ENCODE measurements around the gene PRDX6. TPM values are rescaled to one million over a fixed set of nuclear protein-coding genes. Genes with fewer than 3 reads are reported as not detected.
"Not testable (repeated sequence)": the region's sequence is repeated elsewhere in the genome, so short reads cannot be mapped to it uniquely, and the experiment has no call there.

PRDX6 gene
- total RNA-seq, 1 experiment from 2014 or later, result 270 TPM

GRCh38 chr1:173459885-173460284 lies 17.2 kb upstream of the PRDX6 start:
- TF ChIP-seq EZH2 (IDR thresholded peaks at IDR 0.05; ENCODE audit: borderline replicate concordance, low read depth, low read length, poor library complexity, severe bottlenecking), result no peak
- no peak for TF ChIP-seq CTCF (conservative IDR thresholded peaks at IDR 0.05; ENCODE audit: low read depth, low read length)
- POLR2A ChIA-PET (ENCODE audit: low non-redundant PET), result no interaction called here
- no TSS peak for BruUV-seq (replicated peaks)
- H3K27ac ChIP-seq (ENCODE audit: low read depth, low read length, poor library complexity, severe bottlenecking), result no peak overlapping the region
- CTCF ChIA-PET, result no interaction called here
- intact Hi-C loops (cut with micrococcal nuclease; ENCODE audit: unreplicated experiment), result loop anchor here (10.0 kb wide), 1 partner anchor 145 kb away; the partner anchor contains the start of gene SLC9C2
- H3K27me3 ChIP-seq (replicated peaks; ENCODE audit: insufficient read depth, low read depth, low read length, poor library complexity), result no peaks in the 10 kb centered on the region
- H3K4me1 ChIP-seq (ENCODE audit: insufficient read depth, low read length, poor library complexity, severe bottlenecking), result no peaks in the 10 kb centered on the region
- no peaks in the 10 kb centered on the region for H3K9me3 ChIP-seq (ENCODE audit: low read depth, low read length, poor library complexity, severe bottlenecking)
- no peaks in the 10 kb centered on the region for H3K36me3 ChIP-seq (ENCODE audit: insufficient read depth, low read length, poor library complexity, severe bottlenecking)
- H3K4me3 ChIP-seq (ENCODE audit: low read depth, low read length, poor library complexity, severe bottlenecking), result no peak overlapping the region
- no peak for DNase-seq (ENCODE audit: low spot score)

- CTCF ChIA-PET; POLR2A ChIA-PET (ENCODE audit: low non-redundant PET); H3K27ac ChIP-seq (ENCODE audit: low read depth, low read length, poor library complexity, severe bottlenecking): not testable (repeated sequence)
These were observed 14.5 kb upstream of the PRDX6 start for GRCh38 chr1:173462666-173463065.

GRCh38 chr1:173464185-173464584 lies 12.9 kb upstream of the PRDX6 start:
- not testable (repeated sequence) for H3K36me3 ChIP-seq (ENCODE audit: insufficient read depth, low read length, poor library complexity, severe bottlenecking); BruUV-seq (replicated peaks)

More at GRCh38 chr1:173462666-173463065, 14.5 kb upstream of the PRDX6 start:
- DNase-seq (ENCODE audit: low spot score); intact Hi-C loops (cut with micrococcal nuclease; ENCODE audit: unreplicated experiment); BruUV-seq (replicated peaks); H3K4me3 ChIP-seq (ENCODE audit: low read depth, low read length, poor library complexity, severe bottlenecking); H3K9me3 ChIP-seq (ENCODE audit: low read depth, low read length, poor library complexity, severe bottlenecking); H3K36me3 ChIP-seq (ENCODE audit: insufficient read depth, low read length, poor library complexity, severe bottlenecking); H3K4me1 ChIP-seq (ENCODE audit: insufficient read depth, low read length, poor library complexity, severe bottlenecking); H3K27me3 ChIP-seq (replicated peaks; ENCODE audit: insufficient read depth, low read depth, low read length, poor library complexity): not testable (repeated sequence)

GRCh38 chr1:173467426-173467825 lies 9.7 kb upstream of the PRDX6 start:
- no peaks in the 10 kb centered on the region for H3K4me1 ChIP-seq (ENCODE audit: insufficient read depth, low read length, poor library complexity, severe bottlenecking)
- peaks cover 7% of the 10 kb centered on the region for H3K9me3 ChIP-seq (ENCODE audit: low read depth, low read length, poor library complexity, severe bottlenecking)
- DNase-seq (ENCODE audit: low spot score), result no peak
- intact Hi-C loops (cut with micrococcal nuclease; ENCODE audit: unreplicated experiment), result no loop called here
- no peak overlapping the region for H3K27ac ChIP-seq (ENCODE audit: low read depth, low read length, poor library complexity, severe bottlenecking)
- H3K27me3 ChIP-seq (replicated peaks; ENCODE audit: insufficient read depth, low read depth, low read length, poor library complexity), result no peaks in the 10 kb centered on the region
- ChIA-PET POLR2A (ENCODE audit: low non-redundant PET) (no interaction called here), CTCF (no interaction called here)
- TF ChIP-seq CTCF (conservative IDR thresholded peaks at IDR 0.05; ENCODE audit: low read depth, low read length) (no peak), EZH2 (IDR thresholded peaks at IDR 0.05; ENCODE audit: borderline replicate concordance, low read depth, low read length, poor library complexity, severe bottlenecking) (no peak)
- no TSS peak for BruUV-seq (replicated peaks)
- no peak overlapping the region for H3K4me3 ChIP-seq (ENCODE audit: low read depth, low read length, poor library complexity, severe bottlenecking)
- H3K36me3 ChIP-seq (ENCODE audit: insufficient read depth, low read length, poor library complexity, severe bottlenecking), result no peaks in the 10 kb centered on the region

More at GRCh38 chr1:173464185-173464584, 12.9 kb upstream of the PRDX6 start:
- H3K4me1 ChIP-seq (ENCODE audit: insufficient read depth, low read length, poor library complexity, severe bottlenecking); H3K27me3 ChIP-seq (replicated peaks; ENCODE audit: insufficient read depth, low read depth, low read length, poor library complexity); CTCF ChIA-PET; H3K27ac ChIP-seq (ENCODE audit: low read depth, low read length, poor library complexity, severe bottlenecking); H3K4me3 ChIP-seq (ENCODE audit: low read depth, low read length, poor library complexity, severe bottlenecking); POLR2A ChIA-PET (ENCODE audit: low non-redundant PET); DNase-seq (ENCODE audit: low spot score); H3K9me3 ChIP-seq (ENCODE audit: low read depth, low read length, poor library complexity, severe bottlenecking); intact Hi-C loops (cut with micrococcal nuclease; ENCODE audit: unreplicated experiment): not testable (repeated sequence)
